GM12872 (cell line): ENCODE data around the gene SLC16A14.
A peak's percentile ranks its signal among the peaks of the same experiment; 100 is the strongest.

ENCODE experiments used
- CTCF ChIP-seq: IDR thresholded peaks from 3 replicates; pipeline ENCODE4 v1.5.1; 2011; ENCODE audit warnings: low read depth, mild to moderate bottlenecking, low read length, moderate library complexity; ENCODE audit not compliant: insufficient read depth

Gene SLC16A14

GRCh38 chr2:230076819-230077218, 8.1 kb upstream of the SLC16A14 start:
- no peak for TF ChIP-seq CTCF

- 0 out of 3 replicates have a peak, but pooled peaks have one; percentile 13 for TF ChIP-seq CTCF
These were observed 7.4 kb upstream of the SLC16A14 start for GRCh38 chr2:230075988-230076631.

- no peak for TF ChIP-seq CTCF
These were observed 2.7 kb upstream of the SLC16A14 start for GRCh38 chr2:230071421-230071820.

GRCh38 chr2:230069402-230069801, 678 bp upstream of the SLC16A14 start:
- no peak for TF ChIP-seq CTCF

- TF ChIP-seq CTCF, result no peak
These were observed 591 bp downstream of the SLC16A14 start for GRCh38 chr2:230068016-230068650.

GRCh38 chr2:230060672-230061293, 7.9 kb downstream of the SLC16A14 start:
- TF ChIP-seq CTCF, result no peak

GRCh38 chr2:230053753-230054478, 14.8 kb downstream of the SLC16A14 start:
- TF ChIP-seq CTCF, result no peak
